ENCODE data around the gene TSPAN18.

The TSPAN18 gene

DNA sequence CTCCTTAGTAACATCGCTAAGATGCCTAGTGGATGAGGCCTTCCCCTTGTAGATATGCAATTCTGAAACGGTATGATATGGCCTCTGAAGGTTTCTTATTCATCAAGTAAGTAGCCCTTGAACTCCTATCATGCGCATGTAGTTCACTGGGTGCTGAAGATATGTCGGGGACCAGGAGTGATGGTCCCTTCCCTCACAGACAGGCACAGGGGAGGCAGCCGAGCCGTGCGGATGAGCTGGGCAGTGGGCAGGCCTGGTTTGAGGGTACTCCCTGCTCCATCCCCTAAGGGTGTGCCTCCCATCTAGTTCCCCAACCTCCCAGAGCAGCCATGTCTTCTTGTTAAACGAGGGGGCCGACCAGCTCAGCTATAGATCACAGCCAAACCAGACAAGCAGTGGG lies 183.8 kb downstream of the TSPAN18 start:
- Histone ChIP-seq H3K9me2 (replicated peaks; ENCODE audit: low read depth, low read length) (no peaks in the 10 kb centered on the region), H3K4me2 (ENCODE audit: low read depth, low read length, poor library complexity, severe bottlenecking) (no peak overlapping the region), H3K4me3 (ENCODE audit: low read length, poor library complexity, severe bottlenecking) (no peak overlapping the region), H3K27me3 (ENCODE audit: insufficient read depth, low read length, poor library complexity, severe bottlenecking) (no peaks in the 10 kb centered on the region), H3K9me3 (ENCODE audit: insufficient read depth, low read depth, low read length) (no peaks in the 10 kb centered on the region), H3F3A (ENCODE audit: low read depth) (no peaks in the 10 kb centered on the region), H3K36me3 (ENCODE audit: insufficient read depth, low read length) (no peaks in the 10 kb centered on the region), H3K79me2 (ENCODE audit: insufficient read depth, low read length) (no peaks in the 10 kb centered on the region), H4K20me1 (ENCODE audit: insufficient read depth, low read length, poor library complexity, severe bottlenecking) (no peaks in the 10 kb centered on the region), H3K4me1 (ENCODE audit: insufficient read depth, low read length, poor library complexity, severe bottlenecking) (peaks cover 5% of the 10 kb centered on the region), H3K9ac (ENCODE audit: low read depth, low read length, poor library complexity, severe bottlenecking) (peak overlapping the region; percentile 17), H2AFZ (ENCODE audit: low read length) (0 out of 2 replicates have a peak overlapping the region, but pooled peaks have one; percentile 89)
- TF ChIP-seq, protein P1, sequence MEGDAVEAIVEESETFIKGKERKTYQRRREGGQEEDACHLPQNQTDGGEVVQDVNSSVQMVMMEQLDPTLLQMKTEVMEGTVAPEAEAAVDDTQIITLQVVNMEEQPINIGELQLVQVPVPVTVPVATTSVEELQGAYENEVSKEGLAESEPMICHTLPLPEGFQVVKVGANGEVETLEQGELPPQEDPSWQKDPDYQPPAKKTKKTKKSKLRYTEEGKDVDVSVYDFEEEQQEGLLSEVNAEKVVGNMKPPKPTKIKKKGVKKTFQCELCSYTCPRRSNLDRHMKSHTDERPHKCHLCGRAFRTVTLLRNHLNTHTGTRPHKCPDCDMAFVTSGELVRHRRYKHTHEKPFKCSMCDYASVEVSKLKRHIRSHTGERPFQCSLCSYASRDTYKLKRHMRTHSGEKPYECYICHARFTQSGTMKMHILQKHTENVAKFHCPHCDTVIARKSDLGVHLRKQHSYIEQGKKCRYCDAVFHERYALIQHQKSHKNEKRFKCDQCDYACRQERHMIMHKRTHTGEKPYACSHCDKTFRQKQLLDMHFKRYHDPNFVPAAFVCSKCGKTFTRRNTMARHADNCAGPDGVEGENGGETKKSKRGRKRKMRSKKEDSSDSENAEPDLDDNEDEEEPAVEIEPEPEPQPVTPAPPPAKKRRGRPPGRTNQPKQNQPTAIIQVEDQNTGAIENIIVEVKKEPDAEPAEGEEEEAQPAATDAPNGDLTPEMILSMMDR (conservative IDR thresholded peaks at IDR 0.05; ENCODE audit: low read length): no peak
- no peak for TF ChIP-seq EZH2phosphoT487 (IDR thresholded peaks at IDR 0.05; ENCODE audit: borderline replicate concordance)

DNA sequence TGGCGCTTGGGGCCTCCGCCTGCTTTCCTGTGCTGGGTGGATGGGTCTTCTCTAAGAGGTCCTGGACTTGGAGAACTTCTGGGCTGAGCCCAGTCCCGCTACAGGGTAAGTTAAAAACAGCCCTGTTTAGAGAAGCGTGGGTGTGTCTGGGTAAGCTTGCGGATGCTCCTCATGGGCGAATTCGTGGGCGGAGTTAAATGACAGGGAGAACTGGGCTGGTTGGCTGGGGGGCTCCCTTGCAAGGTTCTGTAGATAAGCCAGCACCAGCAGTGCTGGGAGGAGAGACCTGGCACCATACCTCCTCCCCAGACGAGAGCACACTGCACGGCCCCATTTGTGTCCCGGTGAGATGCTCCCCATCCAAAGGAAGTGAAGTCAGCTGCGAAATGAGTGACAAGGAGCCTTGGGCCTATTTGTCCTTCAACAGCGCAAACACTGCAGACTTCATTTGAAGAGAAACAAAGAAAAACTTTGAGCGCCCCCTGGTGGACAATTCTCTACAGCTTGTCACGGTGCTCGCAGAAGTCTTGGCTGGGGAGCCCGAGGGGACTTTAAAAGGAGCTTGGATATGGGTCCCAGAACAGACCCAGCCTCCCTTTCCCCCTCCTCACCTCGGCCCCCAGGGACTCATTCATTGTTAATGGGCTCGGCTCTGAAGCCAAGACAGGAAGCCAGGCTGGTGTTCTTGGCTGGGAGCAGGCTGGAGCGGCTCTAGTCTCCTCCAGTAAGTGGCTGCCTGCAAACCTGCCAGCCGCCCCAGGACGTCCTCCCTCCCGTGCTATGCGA lies 184.5 kb downstream of the TSPAN18 start:
- H4K20me1 ChIP-seq (ENCODE audit: insufficient read depth, low read length, poor library complexity, severe bottlenecking): no peaks in the 10 kb centered on the region
- no peaks in the 10 kb centered on the region for H3K36me3 ChIP-seq (ENCODE audit: insufficient read depth, low read length)
- no peak for TF ChIP-seq EZH2phosphoT487 (IDR thresholded peaks at IDR 0.05; ENCODE audit: borderline replicate concordance)
- TF ChIP-seq, protein P1 (conservative IDR thresholded peaks at IDR 0.05; ENCODE audit: low read length): peak; percentile 89
- H3K4me1 ChIP-seq (ENCODE audit: insufficient read depth, low read length, poor library complexity, severe bottlenecking): peaks cover 11% of the 10 kb centered on the region
- H3K9me2 ChIP-seq (replicated peaks; ENCODE audit: low read depth, low read length): no peaks in the 10 kb centered on the region
- H3K9ac ChIP-seq (ENCODE audit: low read depth, low read length, poor library complexity, severe bottlenecking): peak overlapping the region; percentile 17
- H3F3A ChIP-seq (ENCODE audit: low read depth): no peaks in the 10 kb centered on the region
- no peaks in the 10 kb centered on the region for H3K9me3 ChIP-seq (ENCODE audit: insufficient read depth, low read depth, low read length)
- peak overlapping the region; percentile 40 for H3K4me2 ChIP-seq (ENCODE audit: low read depth, low read length, poor library complexity, severe bottlenecking)
- peak overlapping the region; percentile 26 for H3K4me3 ChIP-seq (ENCODE audit: low read length, poor library complexity, severe bottlenecking)
- H3K79me2 ChIP-seq (ENCODE audit: insufficient read depth, low read length): no peaks in the 10 kb centered on the region
- H2AFZ ChIP-seq (ENCODE audit: low read length): peak overlapping the region; percentile 89
- no peaks in the 10 kb centered on the region for H3K27me3 ChIP-seq (ENCODE audit: insufficient read depth, low read length, poor library complexity, severe bottlenecking)

DNA sequence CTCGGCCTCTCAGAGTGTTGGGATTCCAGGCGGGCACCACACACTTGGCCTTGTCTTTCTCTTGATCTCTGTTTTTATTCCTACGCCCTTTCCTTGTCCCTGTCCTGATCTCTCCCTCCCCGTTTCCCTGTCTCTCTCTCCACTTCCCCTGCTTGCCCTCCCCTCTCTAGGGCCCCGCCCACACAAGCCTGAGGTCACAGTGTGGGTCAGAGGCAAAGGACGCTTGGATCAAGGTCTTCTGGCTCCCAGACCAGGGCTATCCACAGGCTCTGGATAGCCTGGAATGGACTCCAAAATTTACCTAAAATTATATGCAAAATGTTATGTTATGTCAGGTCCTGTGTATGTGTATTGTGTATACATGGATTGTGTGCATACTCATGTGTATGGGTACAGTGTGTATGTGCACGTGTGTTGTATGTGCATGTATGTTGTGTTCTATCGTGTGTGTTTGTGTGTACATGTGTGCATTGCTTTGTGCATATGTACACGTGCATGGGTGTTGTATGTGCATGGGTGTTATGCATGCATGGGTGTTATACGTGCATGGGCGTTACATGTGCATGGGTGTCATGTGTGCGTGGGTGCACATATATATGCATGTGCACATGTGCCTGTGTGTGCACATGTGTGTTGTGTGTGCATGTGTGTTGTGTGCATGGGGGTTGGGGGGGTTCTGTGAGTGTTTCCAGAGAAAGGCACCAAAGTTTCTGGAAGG lies 185.7 kb downstream of the TSPAN18 start:
- Histone ChIP-seq H3K27me3 (ENCODE audit: insufficient read depth, low read length, poor library complexity, severe bottlenecking) (no peaks in the 10 kb centered on the region), H3K9me3 (ENCODE audit: insufficient read depth, low read depth, low read length) (no peaks in the 10 kb centered on the region), H3K79me2 (ENCODE audit: insufficient read depth, low read length) (no peaks in the 10 kb centered on the region), H3K4me1 (ENCODE audit: insufficient read depth, low read length, poor library complexity, severe bottlenecking) (peaks cover 22% of the 10 kb centered on the region), H3K4me3 (ENCODE audit: low read length, poor library complexity, severe bottlenecking) (no peak overlapping the region), H3K36me3 (ENCODE audit: insufficient read depth, low read length) (no peaks in the 10 kb centered on the region), H2AFZ (ENCODE audit: low read length) (no peak overlapping the region), H3F3A (ENCODE audit: low read depth) (no peaks in the 10 kb centered on the region), H3K9me2 (replicated peaks; ENCODE audit: low read depth, low read length) (no peaks in the 10 kb centered on the region), H3K4me2 (ENCODE audit: low read depth, low read length, poor library complexity, severe bottlenecking) (no peak overlapping the region), H4K20me1 (ENCODE audit: insufficient read depth, low read length, poor library complexity, severe bottlenecking) (no peaks in the 10 kb centered on the region), H3K9ac (ENCODE audit: low read depth, low read length, poor library complexity, severe bottlenecking) (no peak overlapping the region)
- TF ChIP-seq EZH2phosphoT487 (IDR thresholded peaks at IDR 0.05; ENCODE audit: borderline replicate concordance): no peak
- TF ChIP-seq, protein P1 (conservative IDR thresholded peaks at IDR 0.05; ENCODE audit: low read length): no peak
